Vagina (tissue), 2 donors: ENCODE data around the gene NFE2L2. TPM values are rescaled to one million over a fixed set of nuclear protein-coding genes. Genes with fewer than 3 reads are reported as not detected.
A peak's percentile ranks its signal among the peaks of the same experiment; 100 is the strongest.

ENCODE experiments used
- DNase-seq, 2 donors: peaks; one replicate each; pipeline ENCODE4 v3.0.0-alpha.2; 2017; ENCODE audit errors: extremely low spot score in 2 of 2
- H3K27ac ChIP-seq: fragments of 200-600 bp; sonication (generic); one replicate; pipeline ENCODE4 v1.5.1; 2019
- H3K27me3 ChIP-seq: fragments of 200-600 bp; sonication (generic); one replicate; pipeline ENCODE4 v1.5.1; 2019
- H3K36me3 ChIP-seq, 2 donors: fragments of 200-600 bp; sonication (generic); one replicate each; pipeline ENCODE4 v1.5.1; 2017 to 2019
- H3K4me1 ChIP-seq: fragments of 200-600 bp; sonication (generic); one replicate; pipeline ENCODE4 v1.5.1; 2019
- H3K4me3 ChIP-seq, 2 donors: fragments of 200-600 bp; sonication (generic); 1 replicate in 1 of 2; 2 replicates in 1 of 2; pipeline ENCODE4 v1.5.1; 2016 to 2019
- H3K9me3 ChIP-seq: fragments of 200-600 bp; sonication (generic); one replicate; pipeline ENCODE4 v1.5.1; 2019
- POLR2A ChIP-seq, 2 donors: fragments of 450-650 bp; IDR thresholded peaks; one replicate each; pipeline ENCODE4 v1.6.1; 2017; ENCODE audit warnings: antibody characterized with exemption in 2 of 2, mild to moderate bottlenecking in 2 of 2, moderate library complexity in 2 of 2
- POLR2AphosphoS5 ChIP-seq, 2 donors: sonication (generic); formaldehyde crosslinking; IDR thresholded peaks; one replicate each; pipeline ENCODE4 v1.9.0; 2017; ENCODE audit warnings: antibody characterized with exemption in 2 of 2, mild to moderate bottlenecking in 2 of 2, low read depth in 1 of 2; ENCODE audit not compliant: insufficient read depth in 1 of 2
- intact Hi-C: fragments of 100-400 bp; cut with DNase I; formaldehyde crosslinking; loops from one replicate; pipeline ENCODE4 v1.15.1; 2023
- total RNA-seq: library from RNA; depleted of rRNA; stranded (reverse); fragments of >200 nt; gene quantifications from one replicate; pipeline ENCODE4 v1.2.3, GENCODE V29; 2016
- TF ChIP-seq, protein P1 (sequence below), 3 experiments: fragments of 450-650 bp in 2 of 3; fragments of 200-600 bp in 1 of 3; sonication (generic) in 1 of 3; IDR thresholded peaks; one replicate each; pipeline ENCODE4 v1.5.1; 2017 to 2019; ENCODE audit warnings: antibody characterized with exemption in 3 of 3, mild to moderate bottlenecking in 2 of 3, moderate library complexity in 2 of 3

NFE2L2 gene
- total RNA-seq, 1 donor from 2014 or later, result 147 TPM

DNA sequence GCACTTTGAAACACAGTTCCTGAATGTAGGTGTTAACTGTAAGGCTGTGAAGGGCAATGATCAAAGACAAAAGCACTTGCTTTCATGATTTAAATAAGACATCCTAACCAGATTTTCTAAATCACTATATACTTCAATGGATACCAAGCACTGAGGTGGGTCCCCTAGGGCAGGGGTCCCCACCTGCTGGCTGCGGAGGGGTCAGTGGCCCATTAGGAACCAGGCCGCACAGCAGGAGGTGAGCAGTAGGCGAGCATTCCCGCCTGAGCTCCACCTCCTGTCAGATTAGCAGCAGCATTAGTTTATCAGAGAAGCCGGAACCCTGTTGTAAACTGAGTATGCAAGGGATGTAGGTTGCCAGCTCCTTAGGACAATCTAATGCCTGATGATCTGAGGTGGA is 7.1 kb downstream of the NFE2L2 start:
- Histone ChIP-seq H3K4me1 (peaks cover 98% of the 10 kb centered on the region), H3K27me3 (no peaks in the 10 kb centered on the region), H3K9me3 (no peaks in the 10 kb centered on the region), H3K27ac (peak overlapping the region; percentile 45), H3K36me3 (peaks cover 0 to 4% of the 10 kb centered on the region in 2 donors), H3K4me3 (peak overlapping the region in 1 of 2 donors; percentile 1)
- intact Hi-C loops, result no loop called here
- DNase-seq, result no peak
- TF ChIP-seq POLR2A (IDR thresholded peaks at IDR 0.05), result no peak
- TF ChIP-seq, protein P1, sequence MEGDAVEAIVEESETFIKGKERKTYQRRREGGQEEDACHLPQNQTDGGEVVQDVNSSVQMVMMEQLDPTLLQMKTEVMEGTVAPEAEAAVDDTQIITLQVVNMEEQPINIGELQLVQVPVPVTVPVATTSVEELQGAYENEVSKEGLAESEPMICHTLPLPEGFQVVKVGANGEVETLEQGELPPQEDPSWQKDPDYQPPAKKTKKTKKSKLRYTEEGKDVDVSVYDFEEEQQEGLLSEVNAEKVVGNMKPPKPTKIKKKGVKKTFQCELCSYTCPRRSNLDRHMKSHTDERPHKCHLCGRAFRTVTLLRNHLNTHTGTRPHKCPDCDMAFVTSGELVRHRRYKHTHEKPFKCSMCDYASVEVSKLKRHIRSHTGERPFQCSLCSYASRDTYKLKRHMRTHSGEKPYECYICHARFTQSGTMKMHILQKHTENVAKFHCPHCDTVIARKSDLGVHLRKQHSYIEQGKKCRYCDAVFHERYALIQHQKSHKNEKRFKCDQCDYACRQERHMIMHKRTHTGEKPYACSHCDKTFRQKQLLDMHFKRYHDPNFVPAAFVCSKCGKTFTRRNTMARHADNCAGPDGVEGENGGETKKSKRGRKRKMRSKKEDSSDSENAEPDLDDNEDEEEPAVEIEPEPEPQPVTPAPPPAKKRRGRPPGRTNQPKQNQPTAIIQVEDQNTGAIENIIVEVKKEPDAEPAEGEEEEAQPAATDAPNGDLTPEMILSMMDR (IDR thresholded peaks at IDR 0.05), result no peak
- no peak for TF ChIP-seq POLR2AphosphoS5 (IDR thresholded peaks at IDR 0.05; ENCODE audit: insufficient read depth in 1 of 2, low read depth in 1 of 2)

DNA sequence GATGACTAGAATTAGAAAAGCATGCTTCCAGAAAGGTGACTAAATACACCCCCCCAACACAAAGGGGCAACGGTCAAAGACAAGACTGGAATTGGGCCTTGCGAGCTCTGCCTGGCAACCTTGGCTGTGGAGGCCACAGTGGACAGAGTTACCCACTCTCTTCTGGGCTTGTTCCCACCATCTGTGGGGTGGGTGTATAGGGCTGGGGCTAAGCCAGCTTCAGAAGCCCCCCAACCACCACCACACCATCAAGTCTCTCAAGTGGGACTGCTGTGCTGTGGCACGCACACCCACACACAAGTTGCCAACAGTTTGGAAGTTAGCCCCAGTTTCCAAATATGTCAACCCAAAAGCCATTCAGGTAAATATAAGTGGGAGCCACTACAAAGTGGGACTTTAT is 7.8 kb downstream of the NFE2L2 start:
- no peaks in the 10 kb centered on the region for H3K9me3 ChIP-seq
- no peak for DNase-seq
- no peak overlapping the region for H3K4me3 ChIP-seq
- peaks cover 100% of the 10 kb centered on the region for H3K4me1 ChIP-seq
- peaks cover 0 to 4% of the 10 kb centered on the region in 2 donors for H3K36me3 ChIP-seq
- H3K27ac ChIP-seq, result peak overlapping the region; percentile 45
- no peaks in the 10 kb centered on the region for H3K27me3 ChIP-seq
- TF ChIP-seq, protein P1 (IDR thresholded peaks at IDR 0.05), result no peak
- no peak for TF ChIP-seq POLR2AphosphoS5 (IDR thresholded peaks at IDR 0.05; ENCODE audit: insufficient read depth in 1 of 2, low read depth in 1 of 2)
- no peak for TF ChIP-seq POLR2A (IDR thresholded peaks at IDR 0.05)
- intact Hi-C loops, result no loop called here

DNA sequence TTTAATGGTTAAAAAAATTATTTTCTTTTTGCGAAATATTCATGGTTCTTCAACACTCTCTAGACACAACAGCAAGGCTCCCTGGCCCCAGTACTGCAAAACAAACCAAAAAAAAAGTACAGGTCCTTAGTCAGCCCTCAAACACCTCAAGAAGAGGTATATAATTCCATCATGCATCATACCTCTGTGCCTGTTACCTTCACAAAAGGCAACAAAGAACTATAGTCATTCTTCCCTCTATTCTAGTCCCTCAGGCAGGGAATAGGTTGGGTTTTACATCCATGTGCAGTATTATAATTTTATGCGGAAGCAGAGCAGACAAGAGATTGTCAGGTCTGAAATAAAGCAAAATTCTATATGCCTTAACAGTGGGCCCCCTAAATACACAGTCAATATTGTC is 8.5 kb downstream of the NFE2L2 start:
- TF ChIP-seq POLR2AphosphoS5 (IDR thresholded peaks at IDR 0.05; ENCODE audit: insufficient read depth in 1 of 2, low read depth in 1 of 2), result no peak
- no peak overlapping the region for H3K4me3 ChIP-seq
- no peaks in the 10 kb centered on the region for H3K9me3 ChIP-seq
- peaks cover 0 to 4% of the 10 kb centered on the region in 2 donors for H3K36me3 ChIP-seq
- H3K4me1 ChIP-seq, result peaks cover 100% of the 10 kb centered on the region
- intact Hi-C loops, result no loop called here
- DNase-seq, result no peak
- H3K27me3 ChIP-seq, result no peaks in the 10 kb centered on the region
- no peak overlapping the region for H3K27ac ChIP-seq

DNA sequence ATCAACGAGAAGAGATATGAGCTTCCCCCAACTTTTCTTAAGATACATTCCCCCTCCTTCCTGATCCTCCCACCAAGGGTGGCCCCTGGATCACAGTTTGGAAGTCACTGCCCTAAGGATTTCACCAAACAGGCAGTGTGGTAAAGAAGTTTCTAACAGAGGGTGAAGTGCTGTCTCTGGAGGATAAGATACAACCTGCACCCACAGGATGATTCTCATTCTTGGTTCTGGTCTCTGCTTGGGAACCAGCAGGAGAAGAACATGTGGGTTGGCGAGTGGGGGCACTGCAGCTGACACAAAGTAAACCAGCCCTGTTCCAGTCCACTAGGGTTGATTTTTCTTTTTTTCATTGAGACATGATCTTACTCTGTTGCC is 9.3 kb downstream of the NFE2L2 start:
- Histone ChIP-seq H3K4me1 (peaks cover 100% of the 10 kb centered on the region), H3K36me3 (peaks cover 0 to 4% of the 10 kb centered on the region in 2 donors), H3K27ac (peak overlapping the region; percentile 28), H3K27me3 (no peaks in the 10 kb centered on the region), H3K9me3 (no peaks in the 10 kb centered on the region), H3K4me3 (no peak overlapping the region)
- TF ChIP-seq POLR2AphosphoS5 (IDR thresholded peaks at IDR 0.05; ENCODE audit: insufficient read depth in 1 of 2, low read depth in 1 of 2), result no peak
- TF ChIP-seq, protein P1 (IDR thresholded peaks at IDR 0.05), result no peak
- no peak for DNase-seq
- intact Hi-C loops, result no loop called here

DNA sequence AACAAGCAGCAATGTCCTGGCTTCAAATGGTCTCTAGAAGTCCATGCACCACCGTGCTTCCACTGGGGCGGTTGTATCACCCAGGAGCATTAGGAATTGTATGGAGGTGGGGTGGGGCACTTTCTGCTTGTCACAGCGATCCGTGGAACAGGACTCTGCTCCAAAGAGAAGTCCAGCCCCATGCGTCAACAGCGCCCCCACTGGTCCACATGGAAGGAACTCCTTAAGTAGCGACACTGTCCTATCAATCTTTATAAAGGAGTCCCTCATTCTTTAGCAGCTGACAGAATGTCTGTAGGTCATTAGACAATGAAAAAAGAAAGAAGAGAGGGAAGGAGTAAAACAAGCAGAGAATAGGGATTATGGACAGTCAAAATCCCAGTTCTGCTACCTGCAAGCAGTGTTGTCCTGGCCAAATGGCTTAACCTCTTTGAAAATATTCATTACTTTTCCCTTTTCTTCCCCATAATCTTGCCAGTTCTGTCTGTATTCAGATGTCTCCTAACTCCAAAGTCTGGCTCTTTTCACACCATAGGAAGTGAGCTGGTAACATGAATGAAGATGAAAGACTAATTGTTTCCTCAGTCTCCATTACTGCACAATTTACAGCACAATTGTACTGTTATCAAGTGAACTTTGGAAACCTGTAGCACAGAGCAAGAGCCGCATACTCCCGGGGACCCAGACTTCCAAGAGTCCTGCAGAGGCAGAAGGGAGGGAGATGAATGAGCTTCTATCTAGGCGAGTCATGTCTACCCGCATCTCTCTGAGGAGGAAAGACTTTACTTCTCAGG is 9.9 kb downstream of the NFE2L2 start:
- H3K4me3 ChIP-seq, result no peak overlapping the region
- TF ChIP-seq, protein P1 (IDR thresholded peaks at IDR 0.05), result no peak
- TF ChIP-seq POLR2AphosphoS5 (IDR thresholded peaks at IDR 0.05; ENCODE audit: insufficient read depth in 1 of 2, low read depth in 1 of 2) (no peak), POLR2A (IDR thresholded peaks at IDR 0.05) (no peak)
- DNase-seq, result no peak
- no peaks in the 10 kb centered on the region for H3K9me3 ChIP-seq
- H3K4me1 ChIP-seq, result peaks cover 100% of the 10 kb centered on the region
- H3K27me3 ChIP-seq, result no peaks in the 10 kb centered on the region
- intact Hi-C loops, result no loop called here
- peak overlapping the region; percentile 28 for H3K27ac ChIP-seq
- H3K36me3 ChIP-seq, result peaks cover 0 to 4% of the 10 kb centered on the region in 2 donors
